HG03064 (cell line): ENCODE data around the gene PLVAP.

Experiments used
- ATAC-seq: cut with Tn5 transposase; IDR thresholded peaks from one replicate; pipeline ENCODE4 v1.9.1; 2021; ENCODE audit warnings: low read depth; ENCODE audit not compliant: unreplicated experiment

The PLVAP gene

DNA sequence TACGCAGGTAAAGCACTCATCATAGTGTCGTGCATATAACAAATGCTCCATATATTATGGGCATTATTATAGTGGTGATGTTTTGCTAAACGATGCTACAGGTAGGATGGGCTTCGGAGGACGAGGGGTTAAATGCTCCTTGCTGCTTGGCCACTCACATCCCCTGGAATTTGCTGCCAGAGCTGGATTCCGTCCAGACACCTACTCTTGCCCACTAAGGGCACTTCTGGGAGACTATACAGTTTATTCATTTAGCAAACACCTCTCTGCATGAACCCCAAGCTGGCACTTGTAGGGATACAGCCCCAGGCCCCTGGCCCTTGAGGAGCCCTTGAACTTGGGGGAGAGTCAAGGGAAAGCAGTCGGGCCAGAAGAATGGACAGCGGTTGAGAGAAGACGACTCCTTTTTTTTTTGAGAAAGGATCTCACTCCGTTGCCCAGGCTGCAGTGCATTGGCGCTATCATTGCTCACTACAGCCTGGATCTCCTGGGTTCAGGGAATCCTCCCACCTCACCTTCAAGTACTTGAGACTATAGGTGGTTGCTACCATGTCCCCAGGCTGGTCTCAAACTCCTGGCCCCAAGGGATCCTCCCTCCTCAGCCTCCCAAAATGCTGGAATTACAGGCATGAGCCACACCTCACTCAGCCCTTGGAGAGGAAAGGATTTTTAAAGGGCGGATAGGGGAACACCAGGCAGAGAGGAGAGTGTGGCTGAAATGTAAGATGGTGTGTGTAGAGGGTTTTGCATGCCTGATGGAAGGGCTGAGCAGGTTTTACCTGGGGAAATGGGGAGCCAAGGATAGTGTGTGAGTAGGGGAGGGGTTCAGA lies 72.5 kb downstream of the PLVAP start:
- ATAC-seq, result no peak

DNA sequence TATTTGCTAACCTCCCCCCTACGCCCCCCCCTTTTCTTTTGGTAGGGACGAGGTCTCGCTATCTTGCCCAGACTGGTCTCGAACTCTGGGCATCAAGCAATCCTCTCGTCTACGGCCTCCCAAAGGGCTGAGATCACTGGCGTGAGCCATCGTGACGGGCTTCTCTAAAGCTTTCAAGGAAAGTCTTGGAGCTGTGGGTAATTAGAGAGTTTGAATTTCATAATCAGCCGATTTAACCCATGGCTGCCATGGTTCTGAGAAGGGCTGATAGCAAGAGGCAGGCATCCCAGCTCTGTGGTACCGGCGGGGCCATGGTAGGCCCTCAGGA lies 73.2 kb downstream of the PLVAP start:
- no peak for ATAC-seq

DNA sequence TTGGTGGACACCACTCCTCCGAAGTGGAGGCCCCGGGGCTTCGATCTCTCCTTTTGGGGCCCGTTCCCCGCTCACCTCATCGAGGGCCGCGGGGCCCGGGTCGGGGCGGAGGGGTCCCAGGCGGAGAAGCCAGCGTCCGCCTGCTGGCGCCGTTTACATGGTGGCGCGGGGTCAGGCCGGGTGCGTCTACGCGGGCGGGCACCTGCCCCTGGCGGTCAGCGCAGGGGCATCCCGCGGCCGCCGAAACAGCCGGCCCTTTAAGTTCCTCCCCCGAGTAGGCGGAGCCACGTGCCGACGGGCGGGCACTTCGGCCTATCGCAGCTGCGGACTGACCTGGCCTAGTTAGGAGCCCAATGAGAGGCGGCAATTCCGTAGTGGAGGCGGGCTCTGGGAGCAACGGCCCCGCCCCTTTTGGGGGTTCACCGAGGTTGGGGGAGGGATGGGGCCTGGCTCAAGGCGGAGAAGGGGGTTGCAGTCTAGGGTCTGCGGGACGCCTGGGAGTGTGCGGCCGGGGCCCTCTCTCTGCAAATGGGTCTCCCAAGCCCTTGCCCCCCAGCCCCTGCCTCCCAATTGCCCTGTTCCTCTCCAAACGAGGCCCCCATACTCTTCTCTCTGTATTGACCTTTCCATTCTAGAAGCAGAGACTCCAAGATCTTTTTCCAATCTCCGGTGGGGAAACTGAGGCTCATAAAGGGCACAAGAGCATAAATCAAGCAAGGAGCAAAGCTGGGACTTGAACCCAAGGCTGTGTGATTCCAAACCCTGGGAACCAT lies 73.8 kb downstream of the PLVAP start, which contains the start of gene ABHD8:
TSS of gene ABHD8 (minus strand) at position 259 of the 773 bp plus-strand sequence. CDS start 1,809 bp downstream, outside the sequence.
- ATAC-seq, result no peak

DNA sequence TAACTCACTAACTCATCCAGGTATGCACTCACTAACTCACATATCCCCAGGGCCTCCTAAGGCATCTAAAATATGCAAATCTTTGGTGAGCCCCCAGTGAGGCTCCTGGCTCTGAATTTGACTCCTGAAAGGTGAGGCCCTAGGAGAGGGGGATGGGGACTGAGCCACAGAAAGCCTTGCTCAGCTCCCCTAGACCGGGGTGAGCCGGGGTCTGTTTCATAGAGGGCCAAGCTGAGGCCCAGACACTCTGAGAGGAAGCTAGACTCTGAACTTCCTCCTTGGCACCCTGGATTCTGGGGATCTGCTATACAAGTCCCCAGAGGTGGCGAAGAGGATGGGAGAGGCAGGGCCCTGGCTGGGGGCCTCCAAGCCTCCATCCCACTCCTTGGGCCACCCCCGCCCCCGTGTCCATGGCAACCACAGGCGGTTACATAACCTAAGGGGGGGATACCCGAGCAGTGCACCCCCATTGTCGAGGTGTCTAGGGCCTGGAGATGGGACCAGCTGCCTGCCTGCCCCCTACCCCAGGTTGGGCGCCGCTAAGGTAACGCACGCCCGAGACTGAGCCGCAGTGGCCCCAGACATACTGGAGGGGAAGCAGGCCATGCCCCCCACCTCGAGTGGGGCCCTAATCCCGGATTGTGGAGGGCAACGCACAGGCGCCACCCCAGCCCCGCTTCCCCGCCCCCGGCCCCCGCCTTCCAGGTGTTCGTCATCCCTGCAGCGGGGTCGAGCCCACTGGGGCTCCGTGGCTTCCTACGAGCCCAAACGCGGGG lies 74.6 kb downstream of the PLVAP start:
- ATAC-seq, result no peak
